Mammary epithelial cell (primary cell): ENCODE results near the gene PDE8B.

Experiments used
- EZH2 ChIP-seq: IDR thresholded peaks from 2 replicates; pipeline ENCODE4 v1.6.1; 2012; ENCODE audit warnings: low read length, inconsistent platforms, borderline replicate concordance
- TF ChIP-seq, protein P1 (sequence below), 2 donors: IDR thresholded peaks in 1 of 2; conservative IDR thresholded peaks in 1 of 2; 2 replicates each; pipeline ENCODE4 v1.5.1; 2011 to 2012; ENCODE audit warnings: inconsistent platforms in 2 of 2, low read length in 2 of 2, mild to moderate bottlenecking in 2 of 2, control low read depth in 1 of 2, low read depth in 1 of 2; ENCODE audit not compliant: insufficient read depth in 1 of 2; ENCODE audit errors: extremely low read depth in 1 of 2

DNA sequence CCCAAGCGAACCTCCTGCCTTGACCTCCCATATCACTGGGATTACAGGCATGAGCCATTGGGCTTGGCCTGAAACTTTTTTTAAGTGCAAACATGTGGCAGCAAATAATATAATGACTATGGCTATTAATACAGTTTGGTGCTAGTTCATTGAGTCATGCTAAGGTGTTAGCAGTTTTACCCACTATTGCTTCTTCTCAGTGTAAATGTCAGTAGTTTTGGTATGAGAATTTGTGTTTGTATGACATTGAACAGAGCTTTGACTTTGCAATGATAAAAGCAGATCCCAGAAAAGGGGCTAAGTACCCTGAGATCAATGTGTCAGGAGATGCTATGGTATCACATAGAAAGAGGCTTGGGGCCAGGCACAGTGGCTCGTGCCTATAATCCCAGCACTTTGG lies 214.4 kb downstream of the PDE8B start:
- TF ChIP-seq, protein P1, sequence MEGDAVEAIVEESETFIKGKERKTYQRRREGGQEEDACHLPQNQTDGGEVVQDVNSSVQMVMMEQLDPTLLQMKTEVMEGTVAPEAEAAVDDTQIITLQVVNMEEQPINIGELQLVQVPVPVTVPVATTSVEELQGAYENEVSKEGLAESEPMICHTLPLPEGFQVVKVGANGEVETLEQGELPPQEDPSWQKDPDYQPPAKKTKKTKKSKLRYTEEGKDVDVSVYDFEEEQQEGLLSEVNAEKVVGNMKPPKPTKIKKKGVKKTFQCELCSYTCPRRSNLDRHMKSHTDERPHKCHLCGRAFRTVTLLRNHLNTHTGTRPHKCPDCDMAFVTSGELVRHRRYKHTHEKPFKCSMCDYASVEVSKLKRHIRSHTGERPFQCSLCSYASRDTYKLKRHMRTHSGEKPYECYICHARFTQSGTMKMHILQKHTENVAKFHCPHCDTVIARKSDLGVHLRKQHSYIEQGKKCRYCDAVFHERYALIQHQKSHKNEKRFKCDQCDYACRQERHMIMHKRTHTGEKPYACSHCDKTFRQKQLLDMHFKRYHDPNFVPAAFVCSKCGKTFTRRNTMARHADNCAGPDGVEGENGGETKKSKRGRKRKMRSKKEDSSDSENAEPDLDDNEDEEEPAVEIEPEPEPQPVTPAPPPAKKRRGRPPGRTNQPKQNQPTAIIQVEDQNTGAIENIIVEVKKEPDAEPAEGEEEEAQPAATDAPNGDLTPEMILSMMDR (conservative IDR thresholded peaks at IDR 0.05 in 1 of 2, IDR thresholded peaks at IDR 0.05 in 1 of 2; ENCODE audit: extremely low read depth in 1 of 2, insufficient read depth in 1 of 2, low read depth in 1 of 2, low read length in 2 of 2): no peak
- TF ChIP-seq EZH2: no peak
